LNCaP clone FGC (cell line): ENCODE results near the gene CST5.
"Not testable (repeated sequence)": the region's sequence is repeated elsewhere in the genome, so short reads cannot be mapped to it uniquely, and the experiment has no call there.

Source experiments
- DNase-seq: peaks from one replicate; pipeline ENCODE4 v3.0.0-alpha.2; 2011; ENCODE audit warnings: low read depth
- H3K4me3 ChIP-seq: 2 replicates; pipeline ENCODE4 v1.5.1; 2011; ENCODE audit warnings: mild to moderate bottlenecking, low read depth, low read length, control low read depth
- CTCF ChIP-seq: IDR thresholded peaks from 2 replicates; pipeline ENCODE4 v1.5.1; 2012; ENCODE audit warnings: mild to moderate bottlenecking; ENCODE audit not compliant: control insufficient read depth, insufficient read depth; ENCODE audit errors: extremely low read depth

CST5 gene

GRCh38 chr20:23917024-23917725 is 37.6 kb upstream of the CST5 start:
- no peak for TF ChIP-seq CTCF
- no peak overlapping the region for H3K4me3 ChIP-seq

GRCh38 chr20:23915844-23916243 is 36.3 kb upstream of the CST5 start:
- TF ChIP-seq CTCF: no peak
- no peak for DNase-seq
- H3K4me3 ChIP-seq: no peak overlapping the region

More at GRCh38 chr20:23917024-23917725, 37.6 kb upstream of the CST5 start:
- no peak for DNase-seq

- H3K4me3 ChIP-seq, DNase-seq: not testable (repeated sequence)
These were observed 34.9 kb upstream of the CST5 start for GRCh38 chr20:23914469-23914868.

GRCh38 chr20:23910210-23910609 is 30.7 kb upstream of the CST5 start:
- DNase-seq: no peak
- no peak overlapping the region for H3K4me3 ChIP-seq
- no peak for TF ChIP-seq CTCF

- H3K4me3 ChIP-seq: no peak overlapping the region
- no peak for DNase-seq
- no peak for TF ChIP-seq CTCF
These were observed 29.8 kb upstream of the CST5 start for GRCh38 chr20:23909390-23909789.

GRCh38 chr20:23907579-23907978 is 28.0 kb upstream of the CST5 start:
- H3K4me3 ChIP-seq: no peak overlapping the region
- no peak for DNase-seq
- no peak for TF ChIP-seq CTCF

- DNase-seq, H3K4me3 ChIP-seq: not testable (repeated sequence)
These were observed 22.8 kb upstream of the CST5 start for GRCh38 chr20:23902396-23902795.

- DNase-seq, H3K4me3 ChIP-seq: not testable (repeated sequence)
These were observed 11.3 kb upstream of the CST5 start for GRCh38 chr20:23890867-23891266.
